ENCODE results near the gene ETDA. TPM values are rescaled to one million over a fixed set of nuclear protein-coding genes. Genes with fewer than 3 reads are reported as not detected.
"Not testable (repeated sequence)": the region's sequence is repeated elsewhere in the genome, so short reads cannot be mapped to it uniquely, and the experiment has no call there.

Gene ETDA
- not detected for total RNA-seq

DNA sequence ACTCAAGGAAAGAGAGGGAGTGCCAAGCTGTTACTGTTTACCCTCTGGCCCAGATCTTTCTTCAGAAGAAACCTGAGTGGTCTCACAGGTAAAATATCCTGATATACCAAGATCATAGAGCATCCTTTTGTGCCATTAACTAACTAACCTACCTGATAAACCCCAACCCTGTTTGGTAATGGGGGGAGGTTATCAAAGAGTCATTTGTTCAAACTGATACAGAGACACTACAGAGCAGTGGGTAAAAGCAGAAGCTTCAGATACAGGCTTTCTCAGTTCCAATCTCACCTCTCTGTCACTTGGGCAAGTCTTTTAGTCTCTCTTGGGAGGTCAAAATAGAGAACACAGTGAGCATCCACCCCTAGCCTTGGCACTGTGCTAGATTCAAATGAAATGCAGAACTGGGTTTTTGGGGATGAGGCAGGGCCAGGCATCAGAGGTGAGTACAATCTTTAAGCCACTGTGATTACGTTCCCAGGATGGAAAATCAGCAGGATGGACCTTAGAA, at the start of gene ETDA:
Gene ETDA (plus strand): TSS at position 51 of the 508 bp plus-strand sequence. CDS start 1,216 bp downstream, outside the sequence.
- H3K4me3 ChIP-seq; H3K4me1 ChIP-seq; H3K27ac ChIP-seq (replicated peaks in 1 of 4); DNase-seq (ENCODE audit: extremely low spot score); H3K36me3 ChIP-seq; H3K27me3 ChIP-seq; H3K9me3 ChIP-seq; intact Hi-C loops (cut with DNase I): not testable (repeated sequence)
- no CpG with 5 or more reads among the region's 1 CpG for WGBS

GRCh38 chrX:135206427-135206826, 45.4 kb upstream of the ETDA start:
- WGBS, result 53% methylated on average over 11 of the region's 11 CpGs
- TF ChIP-seq CTCF (IDR thresholded peaks at IDR 0.05), result peak; percentile 13 to 26 (median 14)
- H3K27me3 ChIP-seq; H3K36me3 ChIP-seq; H3K4me1 ChIP-seq; DNase-seq (ENCODE audit: extremely low spot score); H3K4me3 ChIP-seq; H3K9me3 ChIP-seq; intact Hi-C loops (cut with DNase I); H3K27ac ChIP-seq (replicated peaks in 1 of 4): not testable (repeated sequence)

DNA sequence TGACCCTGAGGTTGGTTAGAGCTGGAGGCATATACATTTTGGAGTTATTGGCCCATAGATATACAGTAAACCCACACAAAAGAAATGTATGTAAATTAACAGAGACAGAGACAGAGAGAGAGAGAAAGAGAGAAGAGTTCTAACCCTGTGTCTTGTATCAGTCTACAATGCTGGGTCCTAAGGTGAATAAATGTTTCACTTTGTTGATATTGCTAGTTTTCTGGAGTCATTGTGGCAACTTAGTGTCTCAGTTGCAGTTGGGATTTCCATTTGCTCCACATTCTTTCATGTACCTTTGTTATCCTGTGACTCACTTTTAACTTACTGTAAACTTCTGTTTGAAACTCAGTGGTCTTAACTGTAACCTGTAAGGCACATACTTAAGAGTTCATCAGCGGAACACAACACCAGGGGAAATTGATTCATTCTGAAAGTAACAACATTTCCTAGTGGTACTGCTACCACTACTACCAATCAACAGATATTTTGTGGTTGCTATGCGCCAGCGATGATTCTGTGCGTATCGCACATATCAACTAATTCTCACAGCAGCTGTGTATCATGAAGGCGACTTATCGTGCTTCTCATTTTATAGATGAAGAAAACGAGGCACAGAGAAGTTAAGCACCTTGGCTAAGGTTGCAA, 38.5 kb upstream of the ETDA start:
- Histone ChIP-seq H3K27me3 (no peaks in the 10 kb centered on the region), H3K9me3 (no peaks in the 10 kb centered on the region), H3K4me3 (no peak overlapping the region), H3K27ac (replicated peaks in 1 of 4) (no peak overlapping the region), H3K36me3 (no peaks in the 10 kb centered on the region), H3K4me1 (no peaks in the 10 kb centered on the region)
- 84% methylated on average over 8 of the region's 8 CpGs for WGBS
- intact Hi-C loops (cut with DNase I), result no loop called here
- TF ChIP-seq POLR2A (IDR thresholded peaks at IDR 0.05; ENCODE audit: low read depth) (no peak), POLR2AphosphoS5 (IDR thresholded peaks at IDR 0.05) (no peak), CTCF (IDR thresholded peaks at IDR 0.05) (no peak), EP300 (IDR thresholded peaks at IDR 0.05) (no peak)
- no peak for DNase-seq (ENCODE audit: extremely low spot score)

DNA sequence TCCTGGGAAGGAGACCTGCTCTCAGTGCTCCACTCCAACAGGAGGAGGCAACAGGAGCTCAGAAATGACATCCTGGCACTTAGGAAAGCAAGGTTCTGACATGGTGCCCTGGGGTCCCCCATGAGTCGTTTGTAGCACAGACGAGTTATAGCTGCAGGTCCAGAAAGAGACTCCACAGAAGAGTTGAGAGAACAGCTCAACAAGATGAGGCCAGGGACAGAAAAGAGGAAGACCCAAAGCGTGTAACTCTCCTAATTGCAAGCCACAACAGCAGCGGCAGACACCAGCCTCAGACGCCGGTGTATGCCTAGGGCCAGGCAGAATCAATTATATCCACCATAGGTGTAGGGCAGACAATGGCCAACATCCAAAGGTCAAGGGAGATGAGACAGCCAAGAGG, 5.9 kb upstream of the ETDA start:
- H3K9me3 ChIP-seq; H3K4me1 ChIP-seq; DNase-seq (ENCODE audit: extremely low spot score); H3K36me3 ChIP-seq; intact Hi-C loops (cut with DNase I); H3K27me3 ChIP-seq; H3K4me3 ChIP-seq; H3K27ac ChIP-seq (replicated peaks in 1 of 4): not testable (repeated sequence)
- WGBS, result no CpG with 5 or more reads among the region's 6 CpGs

DNA sequence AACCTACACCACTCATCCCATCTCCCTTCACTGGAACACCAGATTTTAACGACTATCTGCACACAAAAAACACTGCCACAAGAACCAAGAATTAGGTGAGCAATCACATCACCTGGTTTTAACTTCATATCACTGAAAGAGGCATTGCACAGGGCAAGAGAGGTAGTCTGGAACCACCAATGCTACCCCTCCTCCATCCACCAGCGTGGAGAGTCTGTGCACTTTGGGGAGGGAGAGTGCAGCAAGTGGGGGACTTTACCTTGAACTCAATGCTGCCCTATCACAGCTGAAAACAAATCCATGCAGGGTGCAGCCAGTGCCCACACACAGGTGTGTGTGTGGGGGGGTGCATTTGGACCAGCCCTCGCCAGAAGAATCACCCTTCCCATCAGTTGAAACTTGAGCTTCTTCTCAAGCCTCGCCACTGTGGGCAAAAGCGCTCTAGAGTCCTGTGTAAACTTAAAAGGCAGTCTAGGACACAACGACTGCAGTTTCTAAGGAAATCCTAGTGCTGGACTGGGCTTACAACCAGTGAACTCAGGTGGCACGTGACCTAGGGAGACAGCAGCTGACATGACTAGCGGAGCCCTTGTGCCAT, 4.3 kb downstream of the ETDA start:
- WGBS, result 75% methylated on average over 6 of the region's 8 CpGs
- H3K36me3 ChIP-seq; intact Hi-C loops (cut with DNase I); H3K27ac ChIP-seq (replicated peaks in 1 of 4); H3K9me3 ChIP-seq; DNase-seq (ENCODE audit: extremely low spot score); H3K27me3 ChIP-seq; H3K4me3 ChIP-seq; H3K4me1 ChIP-seq: not testable (repeated sequence)

GRCh38 chrX:135256923-135257322, 5.1 kb downstream of the ETDA start:
- H3K27ac ChIP-seq (replicated peaks in 1 of 4), result no peak overlapping the region
- no peaks in the 10 kb centered on the region for H3K27me3 ChIP-seq
- no peak for DNase-seq (ENCODE audit: extremely low spot score)
- no peak for TF ChIP-seq POLR2A (IDR thresholded peaks at IDR 0.05; ENCODE audit: low read depth)
- TF ChIP-seq EP300 (IDR thresholded peaks at IDR 0.05), result no peak
- TF ChIP-seq CTCF (IDR thresholded peaks at IDR 0.05), result no peak
- TF ChIP-seq POLR2AphosphoS5 (IDR thresholded peaks at IDR 0.05), result no peak
- no peaks in the 10 kb centered on the region for H3K9me3 ChIP-seq
- no peaks in the 10 kb centered on the region for H3K4me1 ChIP-seq
- intact Hi-C loops (cut with DNase I), result no loop called here
- H3K4me3 ChIP-seq, result no peak overlapping the region
- H3K36me3 ChIP-seq, result no peaks in the 10 kb centered on the region
- 87% methylated on average over 6 of the region's 6 CpGs for WGBS

All from esophagus muscularis mucosa (tissue), 4 donors.